Thyroid gland (tissue), 4 donors: ENCODE measurements around the gene CCDC195. TPM values are rescaled to one million over a fixed set of nuclear protein-coding genes. Genes with fewer than 3 reads are reported as not detected.

Experiments used
- DNase-seq, 2 donors: peaks; one replicate each; pipeline ENCODE4 v3.0.0-alpha.2; 2019
- H3K27ac ChIP-seq, 3 donors: fragments of 200-600 bp; sonication (generic); 1 replicate in 2 of 3; 2 replicates in 1 of 3; pipeline ENCODE4 v1.5.1; 2016 to 2019; ENCODE audit warnings: mild to moderate bottlenecking in 1 of 3, moderate library complexity in 1 of 3
- H3K27me3 ChIP-seq: fragments of 200-600 bp; sonication (generic); one replicate; pipeline ENCODE4 v1.5.1; 2019
- H3K36me3 ChIP-seq, 2 donors: fragments of 200-600 bp; sonication (generic); one replicate each; pipeline ENCODE4 v1.5.1; 2016 to 2019
- H3K4me1 ChIP-seq, 2 donors: fragments of 200-600 bp; sonication (generic); one replicate each; pipeline ENCODE4 v1.5.1; 2017 to 2019
- H3K4me3 ChIP-seq, 3 donors: fragments of 200-600 bp; sonication (generic); replicated peaks in 1 of 3; 1 replicate in 2 of 3; 2 replicates in 1 of 3; pipeline ENCODE4 v1.5.1; 2016; ENCODE audit warnings: mild to moderate bottlenecking in 1 of 3
- H3K9me3 ChIP-seq: fragments of 200-600 bp; sonication (generic); one replicate; pipeline ENCODE4 v1.5.1; 2017
- CTCF ChIP-seq, 6 experiments: fragments of 200-600 bp in 3 of 6; fragments of 450-650 bp in 3 of 6; sonication (generic) in 3 of 6; IDR thresholded peaks; one replicate each; pipeline ENCODE4 v1.5.1; 2016 to 2019; ENCODE audit warnings: antibody characterized with exemption in 6 of 6, mild to moderate bottlenecking in 2 of 6, inconsistent platforms in 1 of 6, moderate library complexity in 1 of 6
- POLR2A ChIP-seq, 2 donors: fragments of 450-650 bp; IDR thresholded peaks; one replicate each; pipeline ENCODE4 v1.6.1; 2017; ENCODE audit warnings: antibody characterized with exemption in 2 of 2, mild to moderate bottlenecking in 2 of 2, moderate library complexity in 1 of 2
- WGBS, 2 donors: methylation state at CpG; one replicate each; pipeline ENCODE4 v1.1.5; 2017; 5-methylcytosine and 5-hydroxymethylcytosine counted together
- intact Hi-C: fragments of 100-400 bp; cut with DNase I; formaldehyde crosslinking; loops from one replicate; pipeline ENCODE4 v1.15.1; 2023
- total RNA-seq, 4 donors: library from RNA; depleted of rRNA; stranded (reverse); fragments of >200 nt; gene quantifications; one replicate each; pipeline ENCODE4 v1.2.3, GENCODE V29; 2016

CCDC195 gene
- total RNA-seq, 4 donors from 2014 or later: not detected

- intact Hi-C loops: no loop called here
- DNase-seq: no peak
- Histone ChIP-seq H3K36me3 (no peaks in the 10 kb centered on the region), H3K4me1 (no peaks in the 10 kb centered on the region), H3K9me3 (no peaks in the 10 kb centered on the region), H3K27ac (no peak overlapping the region), H3K4me3 (no peak overlapping the region), H3K27me3 (no peaks in the 10 kb centered on the region)
- WGBS, 2 donors: 75 to 80% methylated on average over 3 of the region's 3 CpGs
- no peak for TF ChIP-seq CTCF (IDR thresholded peaks at IDR 0.05)
- TF ChIP-seq POLR2A (IDR thresholded peaks at IDR 0.05): no peak
These were observed 21.7 kb downstream of the CCDC195 start for GRCh38 chr2:224694502-224694901.

GRCh38 chr2:224691563-224691962 is 24.6 kb downstream of the CCDC195 start:
- no peak overlapping the region for H3K4me3 ChIP-seq
- no peaks in the 10 kb centered on the region for H3K27me3 ChIP-seq
- WGBS, 2 donors: 67 to 79% methylated on average over 2 of the region's 2 CpGs
- H3K4me1 ChIP-seq: no peaks in the 10 kb centered on the region
- H3K9me3 ChIP-seq: no peaks in the 10 kb centered on the region
- no peaks in the 10 kb centered on the region for H3K36me3 ChIP-seq
- intact Hi-C loops: no loop called here
- no peak for DNase-seq
- H3K27ac ChIP-seq: no peak overlapping the region
- TF ChIP-seq CTCF (IDR thresholded peaks at IDR 0.05) (no peak), POLR2A (IDR thresholded peaks at IDR 0.05) (no peak)

- intact Hi-C loops: no loop called here
- no peak for TF ChIP-seq POLR2A (IDR thresholded peaks at IDR 0.05)
- no peak for TF ChIP-seq CTCF (IDR thresholded peaks at IDR 0.05)
- WGBS, 2 donors: 74 to 78% methylated on average over 2 of the region's 2 CpGs
These were observed 25.3 kb downstream of the CCDC195 start for GRCh38 chr2:224690868-224691267.

GRCh38 chr2:224689539-224689938 is 26.6 kb downstream of the CCDC195 start:
- no peak overlapping the region for H3K27ac ChIP-seq
- H3K27me3 ChIP-seq: no peaks in the 10 kb centered on the region
- intact Hi-C loops: no loop called here
- DNase-seq: no peak
- no peaks in the 10 kb centered on the region for H3K36me3 ChIP-seq
- H3K4me3 ChIP-seq: no peak overlapping the region
- TF ChIP-seq CTCF (IDR thresholded peaks at IDR 0.05) (no peak), POLR2A (IDR thresholded peaks at IDR 0.05) (no peak)
- H3K4me1 ChIP-seq: no peaks in the 10 kb centered on the region
- WGBS, 2 donors: 81 to 87% methylated on average over 2 of the region's 2 CpGs
- H3K9me3 ChIP-seq: no peaks in the 10 kb centered on the region

More at GRCh38 chr2:224690868-224691267, 25.3 kb downstream of the CCDC195 start:
- no peaks in the 10 kb centered on the region for H3K36me3 ChIP-seq
- no peaks in the 10 kb centered on the region for H3K4me1 ChIP-seq
- DNase-seq: no peak
- H3K9me3 ChIP-seq: no peaks in the 10 kb centered on the region
- no peak overlapping the region for H3K4me3 ChIP-seq
- no peak overlapping the region for H3K27ac ChIP-seq
- no peaks in the 10 kb centered on the region for H3K27me3 ChIP-seq

- TF ChIP-seq CTCF (IDR thresholded peaks at IDR 0.05) (no peak), POLR2A (IDR thresholded peaks at IDR 0.05) (no peak)
- no peak for DNase-seq
- no peaks in the 10 kb centered on the region for H3K9me3 ChIP-seq
- WGBS, 2 donors: 81 to 92% methylated on average over 2 of the region's 2 CpGs
- H3K27ac ChIP-seq: no peak overlapping the region
- H3K4me3 ChIP-seq: no peak overlapping the region
- intact Hi-C loops: no loop called here
- H3K4me1 ChIP-seq: no peaks in the 10 kb centered on the region
- no peaks in the 10 kb centered on the region for H3K27me3 ChIP-seq
- H3K36me3 ChIP-seq: no peaks in the 10 kb centered on the region
These were observed 27.2 kb downstream of the CCDC195 start for GRCh38 chr2:224688997-224689396.
